OCI-LY1 (cell line): ENCODE measurements around the gene DAZAP1.

Source experiments
- CTCF ChIP-seq: fragments of 200-600 bp; sonication (generic), shearing (Covaris generic); IDR thresholded peaks from 2 replicates; pipeline ENCODE4 v1.5.1; 2017; ENCODE audit warnings: mild to moderate bottlenecking, antibody characterized with exemption, low read length, moderate library complexity, mixed read lengths
- EZH2 ChIP-seq: fragments of 200-600 bp; sonication (generic), shearing (Covaris generic); IDR thresholded peaks from 2 replicates; pipeline ENCODE4 v1.8.0; 2017; ENCODE audit warnings: borderline replicate concordance, mixed run types, mild to moderate bottlenecking, antibody characterized with exemption, low read length, moderate library complexity, mixed read lengths

GRCh38 chr19:1417681-1418495 is 10.5 kb downstream of the DAZAP1 start:
- TF ChIP-seq CTCF (no peak), EZH2 (no peak)
